ENCODE data around the gene XPO6.

The XPO6 gene

GRCh38 chr16:28058839-28059589, 152.8 kb downstream of the XPO6 start:
- peaks cover 40% of the 10 kb centered on the region for H3K27me3 ChIP-seq (ENCODE audit: insufficient read depth, low read length)
- no peaks in the 10 kb centered on the region for H3K36me3 ChIP-seq (ENCODE audit: insufficient read depth, low read length)
- H3K4me3 ChIP-seq (ENCODE audit: low read length), result no peak overlapping the region
- H3K4me1 ChIP-seq (ENCODE audit: insufficient read depth, low read length), result no peaks in the 10 kb centered on the region
- H3K9me3 ChIP-seq (ENCODE audit: low read length), result no peaks in the 10 kb centered on the region
- H2AFZ ChIP-seq (ENCODE audit: low read depth, low read length), result no peak overlapping the region

GRCh38 chr16:28057949-28058348, 153.8 kb downstream of the XPO6 start:
- Histone ChIP-seq H3K9me3 (ENCODE audit: low read length) (no peaks in the 10 kb centered on the region), H3K27me3 (ENCODE audit: insufficient read depth, low read length) (peaks cover 39% of the 10 kb centered on the region), H2AFZ (ENCODE audit: low read depth, low read length) (no peak overlapping the region), H3K4me3 (ENCODE audit: low read length) (no peak overlapping the region), H3K4me1 (ENCODE audit: insufficient read depth, low read length) (no peaks in the 10 kb centered on the region), H3K36me3 (ENCODE audit: insufficient read depth, low read length) (no peaks in the 10 kb centered on the region)

GRCh38 chr16:28053461-28053860, 158.3 kb downstream of the XPO6 start:
- H3K27me3 ChIP-seq (ENCODE audit: insufficient read depth, low read length), result peaks cover 5% of the 10 kb centered on the region
- H3K9me3 ChIP-seq (ENCODE audit: low read length), result no peaks in the 10 kb centered on the region
- H2AFZ ChIP-seq (ENCODE audit: low read depth, low read length), result no peak overlapping the region
- no peaks in the 10 kb centered on the region for H3K4me1 ChIP-seq (ENCODE audit: insufficient read depth, low read length)
- no peaks in the 10 kb centered on the region for H3K36me3 ChIP-seq (ENCODE audit: insufficient read depth, low read length)
- H3K4me3 ChIP-seq (ENCODE audit: low read length), result no peak overlapping the region

- H3K9me3 ChIP-seq (ENCODE audit: low read length), result no peaks in the 10 kb centered on the region
- no peak overlapping the region for H2AFZ ChIP-seq (ENCODE audit: low read depth, low read length)
- H3K36me3 ChIP-seq (ENCODE audit: insufficient read depth, low read length), result no peaks in the 10 kb centered on the region
- H3K4me3 ChIP-seq (ENCODE audit: low read length), result no peak overlapping the region
- peaks cover 5% of the 10 kb centered on the region for H3K27me3 ChIP-seq (ENCODE audit: insufficient read depth, low read length)
- no peaks in the 10 kb centered on the region for H3K4me1 ChIP-seq (ENCODE audit: insufficient read depth, low read length)
These were observed 159.3 kb downstream of the XPO6 start for GRCh38 chr16:28052274-28053128.

GRCh38 chr16:28051486-28051885, 160.3 kb downstream of the XPO6 start:
- Histone ChIP-seq H3K27me3 (ENCODE audit: insufficient read depth, low read length) (peaks cover 5% of the 10 kb centered on the region), H2AFZ (ENCODE audit: low read depth, low read length) (no peak overlapping the region), H3K4me3 (ENCODE audit: low read length) (no peak overlapping the region), H3K36me3 (ENCODE audit: insufficient read depth, low read length) (no peaks in the 10 kb centered on the region), H3K9me3 (ENCODE audit: low read length) (peaks cover 3% of the 10 kb centered on the region), H3K4me1 (ENCODE audit: insufficient read depth, low read length) (no peaks in the 10 kb centered on the region)
